EL (cell line): ENCODE results near the gene TAGLN2.

ENCODE experiments used
- DNase-seq: peaks from one replicate; pipeline ENCODE4 v3.0.0-alpha.2; 2016

The TAGLN2 gene

DNA sequence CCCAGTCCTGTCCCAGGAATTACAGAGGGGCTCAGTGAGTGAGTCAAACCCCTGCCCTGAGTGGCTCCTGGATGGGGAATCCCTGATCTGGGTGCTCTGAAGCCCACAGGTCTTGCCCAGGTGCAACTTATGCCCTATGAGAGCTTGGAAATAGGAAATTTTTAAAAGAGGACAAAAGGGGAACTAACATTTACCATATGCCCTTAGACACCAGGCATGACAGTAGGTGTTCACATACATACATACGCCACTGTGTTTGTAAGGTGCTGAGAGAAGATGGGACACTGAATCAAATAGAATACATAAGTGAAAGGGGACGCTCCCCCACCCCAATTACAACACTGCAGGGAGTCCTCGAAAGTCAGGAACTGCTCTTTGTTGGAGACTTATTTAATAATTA is 26.8 kb downstream of the TAGLN2 start:
- DNase-seq = no peak

- DNase-seq = no peak
These were observed 27.3 kb downstream of the TAGLN2 start for GRCh38 chr1:159897962-159898361.

- no peak for DNase-seq
These were observed 28.8 kb downstream of the TAGLN2 start for GRCh38 chr1:159896546-159896930.

- no peak for DNase-seq
These were observed 29.3 kb downstream of the TAGLN2 start for GRCh38 chr1:159895836-159896545.

DNA sequence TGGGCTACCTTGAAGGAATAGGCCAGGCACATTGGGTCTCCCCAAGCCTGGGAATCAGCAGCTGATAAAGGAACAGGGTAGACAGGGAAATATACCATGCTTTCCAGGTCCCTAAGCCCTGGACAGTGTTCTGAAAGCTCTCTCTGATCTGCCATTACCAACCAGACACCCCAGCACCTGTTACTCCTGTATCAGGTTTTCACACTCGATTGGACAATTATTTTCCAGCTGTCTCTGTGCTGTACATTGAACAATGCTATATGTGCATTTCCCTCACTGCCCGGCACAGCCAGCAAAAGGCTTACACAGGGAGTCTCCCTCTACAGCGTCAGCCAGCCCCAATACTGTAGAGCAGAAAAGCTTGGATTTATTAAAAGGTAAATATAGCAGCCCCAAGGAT is 30.0 kb downstream of the TAGLN2 start:
- no peak for DNase-seq

GRCh38 chr1:159892944-159893343 is 32.4 kb downstream of the TAGLN2 start:
- DNase-seq = no peak

GRCh38 chr1:159891275-159892157 is 33.8 kb downstream of the TAGLN2 start:
- peak; percentile 91 for DNase-seq

DNA sequence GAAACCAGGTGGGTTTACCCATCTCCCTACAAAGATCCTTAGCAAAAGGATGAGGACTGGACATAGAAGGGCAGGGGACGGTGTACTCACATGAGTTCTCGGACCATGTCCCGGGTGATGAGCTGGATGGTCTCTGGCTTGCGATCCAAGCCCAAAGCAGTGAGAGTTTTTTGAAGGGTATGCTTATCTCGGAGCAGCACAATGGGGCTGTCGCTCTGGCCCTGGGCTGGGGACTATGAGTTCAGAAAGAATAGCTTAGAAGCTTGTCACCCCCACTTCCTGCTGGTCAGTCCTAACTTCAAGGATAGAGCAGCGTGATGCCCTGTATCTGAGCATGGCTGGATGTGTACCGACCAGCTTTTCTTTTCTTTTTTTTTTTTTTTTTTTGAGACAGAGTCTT is 34.9 kb downstream of the TAGLN2 start:
- DNase-seq = no peak

GRCh38 chr1:159889821-159890252 is 35.5 kb downstream of the TAGLN2 start:
- peak; percentile 99 for DNase-seq

GRCh38 chr1:159889202-159889601 is 36.1 kb downstream of the TAGLN2 start:
- DNase-seq = no peak

DNA sequence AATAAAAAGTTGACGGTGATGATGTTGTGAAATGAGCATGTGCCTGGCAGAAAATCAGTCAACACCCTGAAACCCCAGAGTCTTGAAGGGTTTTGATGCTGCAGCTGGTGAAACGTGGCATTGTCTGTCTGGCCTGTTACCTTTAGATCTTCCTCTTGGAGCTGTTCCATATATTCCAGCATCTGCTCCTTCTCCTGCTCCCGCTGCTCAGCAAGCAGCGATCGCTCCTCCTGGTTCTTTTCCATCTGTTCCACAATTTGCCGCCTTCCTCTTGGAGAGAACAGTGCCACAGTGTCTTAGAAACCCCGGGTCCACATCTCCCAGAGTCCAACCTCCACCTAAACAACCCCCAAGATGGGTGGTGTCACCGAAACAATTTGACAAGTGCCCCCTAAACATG is 41.0 kb downstream of the TAGLN2 start:
- no peak for DNase-seq

GRCh38 chr1:159883134-159883533 is 42.2 kb downstream of the TAGLN2 start:
- DNase-seq = no peak

DNA sequence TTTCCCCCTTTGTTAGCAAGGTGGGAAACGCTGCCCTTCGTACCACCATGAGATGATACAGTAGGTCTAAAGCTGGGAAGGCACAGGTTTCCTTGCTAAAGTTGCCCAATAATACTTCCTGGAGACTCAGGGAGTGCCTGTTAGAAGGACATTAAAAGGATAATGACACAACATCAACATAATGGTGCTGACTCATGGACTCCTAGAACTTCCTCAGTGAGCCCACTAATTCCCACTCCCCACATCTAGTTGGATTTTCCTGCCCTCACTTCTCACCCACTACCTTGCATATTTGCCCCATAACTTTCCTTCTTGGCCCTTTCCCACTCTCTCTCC is 42.8 kb downstream of the TAGLN2 start:
- peak; percentile 57 for DNase-seq

- DNase-seq = peak; percentile 98
These were observed 43.4 kb downstream of the TAGLN2 start for GRCh38 chr1:159881622-159882526.

- DNase-seq = no peak
These were observed 44.9 kb downstream of the TAGLN2 start for GRCh38 chr1:159880430-159880829.

DNA sequence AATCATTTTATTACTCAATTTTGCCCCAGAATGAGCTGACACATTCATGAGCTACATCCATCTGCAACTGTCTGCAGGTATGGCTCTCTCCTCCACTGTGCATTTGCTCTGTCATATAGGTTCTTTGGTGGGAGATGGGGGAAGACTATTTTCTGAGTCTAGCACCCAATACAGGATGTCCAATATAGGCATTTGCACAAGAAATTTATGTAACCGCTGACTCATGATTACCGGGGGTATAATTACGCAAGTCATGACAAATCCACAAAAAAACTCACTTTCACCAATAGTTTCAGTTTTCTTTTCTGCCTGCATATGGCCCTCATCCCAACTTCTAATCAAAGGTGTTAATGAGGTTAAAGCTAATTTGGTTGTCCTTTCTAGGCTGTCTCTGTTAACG is 45.3 kb downstream of the TAGLN2 start:
- peak; percentile 84 for DNase-seq

- no peak for DNase-seq
These were observed 46.2 kb downstream of the TAGLN2 start for GRCh38 chr1:159879136-159879535.

DNA sequence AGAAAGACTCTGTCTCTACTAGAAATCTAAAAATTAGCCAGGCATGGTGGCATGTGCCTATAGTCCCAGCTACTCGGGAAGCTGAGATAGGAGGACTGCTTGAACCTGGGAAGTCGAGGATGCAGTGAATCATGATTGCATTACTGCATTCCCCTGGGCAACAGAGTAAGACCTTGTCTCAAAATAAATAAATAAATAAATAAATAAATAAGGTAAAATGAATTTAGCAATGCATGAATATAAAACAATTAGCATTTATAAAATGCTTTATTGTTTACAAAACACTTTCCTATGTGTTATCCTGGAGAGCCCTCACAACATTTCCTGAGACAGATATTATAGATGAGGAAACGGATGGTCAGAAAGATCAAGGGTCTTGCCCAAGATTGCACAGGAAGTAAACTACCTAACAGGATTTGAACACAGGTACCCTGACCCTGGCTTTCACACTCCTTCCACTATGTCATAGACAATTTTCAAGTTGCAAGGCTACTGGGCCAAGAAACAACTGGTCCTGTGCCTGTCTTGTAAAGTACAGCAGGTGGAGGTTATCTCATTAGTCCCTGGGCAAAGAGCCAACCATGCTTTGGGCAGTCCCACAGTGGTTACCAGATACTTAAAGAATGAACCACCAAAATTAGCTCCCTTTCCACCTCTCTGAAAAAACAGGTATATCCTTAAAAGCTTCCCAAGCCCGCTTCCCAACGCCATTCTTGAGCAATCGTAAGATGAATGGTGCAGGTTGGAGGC is 47.4 kb downstream of the TAGLN2 start:
- DNase-seq = no peak

GRCh38 chr1:159873530-159874143 is 51.7 kb downstream of the TAGLN2 start:
- DNase-seq = no peak

DNA sequence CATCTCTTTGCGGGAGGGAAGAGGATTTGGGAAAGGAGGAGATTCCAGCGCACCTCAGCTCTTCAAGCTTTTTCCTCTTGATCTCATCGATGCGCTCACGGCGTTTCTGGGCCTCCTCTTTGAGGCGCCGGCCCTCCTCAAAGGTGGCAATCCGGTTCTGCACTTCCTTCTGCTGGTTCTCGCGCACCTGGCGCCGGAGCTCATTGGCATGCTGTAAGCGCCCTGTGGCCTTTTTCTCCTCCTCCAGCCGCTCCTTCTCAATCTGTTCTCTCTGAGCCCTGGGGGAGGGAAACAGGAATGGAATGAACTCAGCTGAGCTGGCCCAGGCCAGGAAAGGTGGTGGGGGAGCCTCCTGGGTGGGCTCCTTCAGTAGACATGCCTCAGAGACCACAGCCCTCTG is 52.4 kb downstream of the TAGLN2 start:
- DNase-seq = no peak

- DNase-seq = no peak
These were observed 54.6 kb downstream of the TAGLN2 start for GRCh38 chr1:159870704-159871103.

- no peak for DNase-seq
These were observed 55.7 kb downstream of the TAGLN2 start for GRCh38 chr1:159869607-159870006.
